GM12865 (cell line): ENCODE measurements around the gene MAP3K20.

ENCODE experiments used
- DNase-seq: peaks from one replicate; pipeline ENCODE4 v3.0.0; 2010; ENCODE audit warnings: low read depth
- H3K4me3 ChIP-seq: 2 replicates; pipeline ENCODE4 v1.5.1; 2011; ENCODE audit warnings: mild to moderate bottlenecking, low read depth, low read length, control low read depth
- CTCF ChIP-seq: IDR thresholded peaks from 2 replicates; pipeline ENCODE4 v1.5.1; 2011; ENCODE audit warnings: low read length, control low read depth, low read depth, inconsistent platforms; ENCODE audit not compliant: insufficient read depth; ENCODE audit errors: missing control alignments

MAP3K20 gene

GRCh38 chr2:173076581-173077345 is 1.1 kb downstream of the MAP3K20 start:
- peak overlapping the region; percentile 81 for H3K4me3 ChIP-seq
- peak; percentile 64 for DNase-seq
- TF ChIP-seq CTCF, result no peak

- no peak overlapping the region; the same call in 1 of the 2 replicates for H3K4me3 ChIP-seq
- no peak for DNase-seq
- TF ChIP-seq CTCF, result no peak
Measured at GRCh38 chr2:173077506-173078177, 2.0 kb downstream of the MAP3K20 start.

DNA sequence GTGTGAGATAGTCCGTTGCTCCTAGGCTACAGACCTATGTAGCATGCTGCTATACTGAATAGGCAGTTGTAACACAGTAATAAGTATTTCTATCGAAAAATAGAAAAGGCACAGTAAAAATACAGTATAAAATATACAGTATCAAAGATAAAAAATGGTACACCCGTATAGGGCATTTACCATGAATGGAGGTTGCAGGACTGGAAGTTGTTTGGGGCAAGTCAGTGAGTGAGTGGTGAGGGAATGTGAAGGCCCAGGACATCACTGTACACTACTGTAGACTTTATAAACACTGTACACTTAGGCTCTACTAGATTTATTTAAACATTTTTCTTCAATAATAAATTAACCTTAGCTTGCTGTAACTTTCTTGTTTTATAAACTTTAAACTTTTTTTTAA is 3.5 kb downstream of the MAP3K20 start:
- no peak for DNase-seq
- no peak overlapping the region for H3K4me3 ChIP-seq
- TF ChIP-seq CTCF, result no peak

- no peak for TF ChIP-seq CTCF
- DNase-seq, result no peak
- H3K4me3 ChIP-seq, result no peak overlapping the region
Measured at GRCh38 chr2:173079973-173080860, 4.6 kb downstream of the MAP3K20 start.

DNA sequence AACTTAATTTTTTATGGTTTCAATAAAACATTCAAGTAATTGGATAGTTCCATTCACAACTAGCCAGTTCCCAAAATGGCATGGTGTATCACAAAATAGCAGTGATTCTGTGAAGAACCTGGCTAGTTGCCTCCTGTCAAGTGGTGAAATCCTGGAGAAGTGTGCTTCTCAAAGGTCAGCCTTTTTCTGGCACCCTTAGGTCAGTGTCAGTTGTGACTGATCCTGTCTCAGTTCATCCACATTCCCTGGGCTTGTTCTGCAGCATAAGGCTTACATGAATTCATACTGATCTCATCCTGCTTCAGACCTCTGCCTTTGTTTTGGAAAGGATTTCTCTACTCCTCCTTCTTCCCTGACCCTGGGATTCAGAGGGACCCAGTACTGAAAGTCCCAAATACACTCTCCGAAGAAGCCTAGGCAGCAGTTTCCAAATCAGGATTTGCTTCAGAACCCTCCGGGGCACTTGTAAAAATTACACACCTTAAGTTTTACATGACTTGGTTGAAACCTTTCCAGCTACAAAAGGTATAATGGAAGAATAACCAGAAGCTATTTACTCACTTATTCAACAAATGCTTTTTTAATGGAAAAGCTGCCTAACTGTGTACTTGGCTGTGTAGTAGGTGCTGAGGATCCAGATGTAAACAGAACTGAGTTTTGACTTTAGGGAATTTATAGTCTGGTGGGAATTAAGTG is 11.0 kb downstream of the MAP3K20 start:
- DNase-seq, result no peak
- TF ChIP-seq CTCF, result no peak
- H3K4me3 ChIP-seq, result no peak overlapping the region

DNA sequence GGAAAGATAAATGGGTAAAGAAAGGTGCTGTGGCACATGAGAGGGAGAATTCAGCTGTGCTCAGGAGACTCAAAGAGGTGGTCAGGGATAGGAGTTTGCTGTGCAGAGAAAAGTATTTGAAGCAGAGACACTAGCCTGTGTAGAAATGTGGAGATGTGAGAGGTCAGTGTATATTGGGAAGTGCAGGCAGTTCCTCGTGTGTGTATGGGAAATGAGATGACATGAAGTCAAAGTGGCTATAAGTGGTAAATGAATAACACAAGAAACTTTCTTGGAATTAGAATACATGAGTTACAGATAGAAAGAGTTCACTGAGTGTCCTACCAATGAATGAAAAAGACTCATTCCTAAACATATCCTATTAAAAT is 11.6 kb downstream of the MAP3K20 start:
- no peak for DNase-seq
- no peak overlapping the region for H3K4me3 ChIP-seq
- TF ChIP-seq CTCF, result no peak
